Hepatocyte (in vitro differentiated cells): ENCODE results near the gene CAV1. TPM values are rescaled to one million over a fixed set of nuclear protein-coding genes. Genes with fewer than 3 reads are reported as not detected.

ENCODE experiments used
- DNase-seq: peaks from one replicate; pipeline ENCODE4 v3.0.0-alpha.2; 2016; ENCODE audit warnings: low spot score
- H2AFZ ChIP-seq: fragments of 200-600 bp; sonication (generic); 2 replicates; pipeline ENCODE4 v1.6.0; 2016; ENCODE audit warnings: antibody characterized with exemption, mild to moderate bottlenecking
- H3K27ac ChIP-seq: fragments of 200-600 bp; sonication (generic); 2 replicates; pipeline ENCODE4 v1.5.1; 2016; ENCODE audit warnings: mild to moderate bottlenecking
- H3K27me3 ChIP-seq: fragments of 200-600 bp; sonication (generic); 2 replicates; pipeline ENCODE4 v1.6.1; 2016
- H3K36me3 ChIP-seq: fragments of 200-600 bp; sonication (generic); replicated peaks from 2 replicates; pipeline ENCODE4 v1.5.1; 2016; ENCODE audit warnings: low read depth; ENCODE audit not compliant: insufficient read depth
- H3K4me1 ChIP-seq: fragments of 200-600 bp; sonication (generic); 2 replicates; pipeline ENCODE4 v1.5.1; 2016; ENCODE audit warnings: mild to moderate bottlenecking, moderate library complexity; ENCODE audit not compliant: insufficient read depth
- H3K4me2 ChIP-seq: fragments of 200-600 bp; sonication (generic); 2 replicates; pipeline ENCODE4 v1.6.0; 2016
- H3K4me3 ChIP-seq: fragments of 200-600 bp; sonication (generic); 2 replicates; pipeline ENCODE4 v1.5.1; 2016; ENCODE audit warnings: mild to moderate bottlenecking
- H3K79me2 ChIP-seq: fragments of 200-600 bp; sonication (generic); 2 replicates; pipeline ENCODE4 v1.6.0; 2017; ENCODE audit warnings: mild to moderate bottlenecking
- H3K9me2 ChIP-seq: fragments of 200-600 bp; sonication (generic); replicated peaks from 2 replicates; pipeline ENCODE4 v1.6.0; 2017; ENCODE audit warnings: mild to moderate bottlenecking; ENCODE audit not compliant: insufficient read depth
- H3K9me3 ChIP-seq: fragments of 200-600 bp; sonication (generic); 2 replicates; pipeline ENCODE4 v1.5.1; 2016; ENCODE audit warnings: low read depth, mild to moderate bottlenecking
- H4K20me1 ChIP-seq: fragments of 200-600 bp; sonication (generic); 2 replicates; pipeline ENCODE4 v1.6.0; 2016; ENCODE audit warnings: mild to moderate bottlenecking; ENCODE audit not compliant: insufficient read depth, poor library complexity, severe bottlenecking
- EZH2 ChIP-seq: fragments of 200-600 bp; sonication (generic); IDR thresholded peaks from 2 replicates; pipeline ENCODE4 v1.6.1; 2016; ENCODE audit warnings: antibody characterized with exemption, mild to moderate bottlenecking, borderline replicate concordance
- EZH2phosphoT487 ChIP-seq: fragments of 200-600 bp; sonication (generic); IDR thresholded peaks from one replicate; pipeline ENCODE4 v1.6.1; 2018; ENCODE audit warnings: antibody characterized with exemption, mild to moderate bottlenecking, low read depth, moderate library complexity; ENCODE audit not compliant: unreplicated experiment, severe bottlenecking
- WGBS: methylation state at CpG from one replicate; pipeline ENCODE4 v1.1.6; 2016; ENCODE audit warnings: low lambda C conversion rate; ENCODE audit errors: missing lambda C conversion rate; 5-methylcytosine and 5-hydroxymethylcytosine counted together
- polyA plus RNA-seq: library from polyadenylated mRNA; unstranded; fragments of >200 nt; fragmentation: Nextera tagmentation; extraction: Ambion mirVana; gene quantifications from 2 replicates; pipeline ENCODE4 v1.2.1, GENCODE V29; 2016
- total RNA-seq: library from RNA; depleted of rRNA; stranded (reverse); fragments of >200 nt; gene quantifications from 2 replicates; pipeline ENCODE4 v1.2.3, GENCODE V29; 2014
- TF ChIP-seq, protein P1 (sequence below): fragments of 200-600 bp; sonication (generic); IDR thresholded peaks from 2 replicates; pipeline ENCODE4 v1.5.1; 2016; ENCODE audit warnings: antibody characterized with exemption, mild to moderate bottlenecking; ENCODE audit not compliant: poor library complexity

The CAV1 gene
- total and polyA plus RNA-seq, 2 experiments from 2014 or later: 36.0 to 43.3 TPM

DNA sequence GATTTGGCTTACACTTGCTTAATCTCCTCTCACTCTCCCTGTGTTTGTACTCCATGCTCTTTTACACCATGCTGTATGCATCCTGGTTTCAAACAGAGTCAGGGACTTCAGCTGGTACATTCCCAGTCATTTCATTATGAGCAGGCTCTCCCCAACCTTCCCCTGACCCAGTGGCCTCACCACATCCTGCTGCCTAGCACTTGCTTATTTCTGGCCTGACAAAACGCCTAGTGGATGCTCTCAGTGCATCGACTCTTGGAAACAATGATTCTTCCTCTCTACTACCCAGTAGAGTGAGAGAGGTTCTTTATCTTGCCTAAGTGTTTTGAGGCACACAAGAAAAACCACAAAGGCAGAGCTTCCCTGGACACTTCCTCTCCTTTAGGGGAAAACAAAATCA is 63.4 kb downstream of the CAV1 start:
- Histone ChIP-seq H3K9me3 (no peaks in the 10 kb centered on the region), H3K27me3 (no peaks in the 10 kb centered on the region), H3K9me2 (no peaks in the 10 kb centered on the region), H3K36me3 (no peaks in the 10 kb centered on the region), H3K27ac (no peak overlapping the region), H3K4me3 (no peak overlapping the region), H2AFZ (no peak overlapping the region), H3K4me2 (no peak overlapping the region), H3K79me2 (no peaks in the 10 kb centered on the region), H3K4me1 (peaks cover 14% of the 10 kb centered on the region), H4K20me1 (no peaks in the 10 kb centered on the region)
- no peak for DNase-seq
- 64% methylated on average over 2 of the region's 2 CpGs for WGBS
- TF ChIP-seq EZH2phosphoT487 (no peak), EZH2 (no peak)
- TF ChIP-seq, protein P1, sequence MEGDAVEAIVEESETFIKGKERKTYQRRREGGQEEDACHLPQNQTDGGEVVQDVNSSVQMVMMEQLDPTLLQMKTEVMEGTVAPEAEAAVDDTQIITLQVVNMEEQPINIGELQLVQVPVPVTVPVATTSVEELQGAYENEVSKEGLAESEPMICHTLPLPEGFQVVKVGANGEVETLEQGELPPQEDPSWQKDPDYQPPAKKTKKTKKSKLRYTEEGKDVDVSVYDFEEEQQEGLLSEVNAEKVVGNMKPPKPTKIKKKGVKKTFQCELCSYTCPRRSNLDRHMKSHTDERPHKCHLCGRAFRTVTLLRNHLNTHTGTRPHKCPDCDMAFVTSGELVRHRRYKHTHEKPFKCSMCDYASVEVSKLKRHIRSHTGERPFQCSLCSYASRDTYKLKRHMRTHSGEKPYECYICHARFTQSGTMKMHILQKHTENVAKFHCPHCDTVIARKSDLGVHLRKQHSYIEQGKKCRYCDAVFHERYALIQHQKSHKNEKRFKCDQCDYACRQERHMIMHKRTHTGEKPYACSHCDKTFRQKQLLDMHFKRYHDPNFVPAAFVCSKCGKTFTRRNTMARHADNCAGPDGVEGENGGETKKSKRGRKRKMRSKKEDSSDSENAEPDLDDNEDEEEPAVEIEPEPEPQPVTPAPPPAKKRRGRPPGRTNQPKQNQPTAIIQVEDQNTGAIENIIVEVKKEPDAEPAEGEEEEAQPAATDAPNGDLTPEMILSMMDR: no peak

DNA sequence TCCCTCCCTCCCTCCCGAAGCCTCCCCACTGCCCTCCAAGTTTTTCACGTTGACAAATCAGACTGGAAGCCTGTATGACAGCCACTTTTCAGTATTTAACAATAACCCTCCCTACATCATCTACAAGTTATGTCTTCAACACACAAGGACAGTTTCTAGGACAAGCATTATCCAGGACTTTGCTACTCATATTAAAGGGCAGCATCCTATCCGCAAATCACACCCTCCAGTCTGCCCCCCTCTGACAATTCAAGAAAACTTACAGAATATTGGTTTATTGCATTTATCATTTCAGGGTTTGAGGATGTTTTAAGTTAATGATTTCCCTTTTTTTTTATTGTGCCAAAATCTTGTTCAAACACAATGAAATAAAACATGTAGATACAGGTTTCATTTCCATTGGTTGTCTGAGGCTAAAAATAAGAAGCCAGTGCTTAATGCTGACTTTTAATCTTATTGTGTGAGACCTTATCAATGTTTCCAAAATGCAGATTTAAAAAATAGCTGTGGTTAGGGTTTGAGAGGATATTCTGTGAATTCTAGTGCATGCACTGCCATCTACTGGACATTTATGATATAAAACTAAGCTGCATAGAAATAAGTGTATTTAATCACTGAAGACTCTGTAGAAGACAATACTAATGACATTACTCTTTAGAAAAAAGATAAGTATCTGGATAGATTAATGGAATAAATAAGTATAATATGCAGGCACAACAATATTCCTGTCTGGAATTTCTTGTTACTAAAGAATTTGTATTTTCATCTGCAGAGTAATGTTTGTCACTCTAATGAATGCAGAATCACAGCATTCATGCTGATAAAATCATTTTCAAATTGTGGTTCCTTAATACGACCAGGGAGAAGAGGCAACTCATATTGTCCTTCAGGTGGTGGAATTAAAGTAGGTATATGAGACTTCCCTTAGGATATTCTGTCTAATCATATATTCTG is 64.1 kb downstream of the CAV1 start:
- DNase-seq: peak; percentile 72
- no peak for TF ChIP-seq EZH2phosphoT487
- TF ChIP-seq, protein P1: peak; percentile 79
- H3K4me2 ChIP-seq: no peak overlapping the region
- no peaks in the 10 kb centered on the region for H3K9me3 ChIP-seq
- no peak overlapping the region for H2AFZ ChIP-seq
- no peaks in the 10 kb centered on the region for H3K27me3 ChIP-seq
- 33% methylated on average over 4 of the region's 4 CpGs for WGBS
- H3K36me3 ChIP-seq: no peaks in the 10 kb centered on the region
- no peaks in the 10 kb centered on the region for H3K79me2 ChIP-seq
- H4K20me1 ChIP-seq: no peaks in the 10 kb centered on the region
- H3K27ac ChIP-seq: no peak overlapping the region
- no peak overlapping the region for H3K4me3 ChIP-seq
- peaks cover 21% of the 10 kb centered on the region for H3K4me1 ChIP-seq
- H3K9me2 ChIP-seq: no peaks in the 10 kb centered on the region

DNA sequence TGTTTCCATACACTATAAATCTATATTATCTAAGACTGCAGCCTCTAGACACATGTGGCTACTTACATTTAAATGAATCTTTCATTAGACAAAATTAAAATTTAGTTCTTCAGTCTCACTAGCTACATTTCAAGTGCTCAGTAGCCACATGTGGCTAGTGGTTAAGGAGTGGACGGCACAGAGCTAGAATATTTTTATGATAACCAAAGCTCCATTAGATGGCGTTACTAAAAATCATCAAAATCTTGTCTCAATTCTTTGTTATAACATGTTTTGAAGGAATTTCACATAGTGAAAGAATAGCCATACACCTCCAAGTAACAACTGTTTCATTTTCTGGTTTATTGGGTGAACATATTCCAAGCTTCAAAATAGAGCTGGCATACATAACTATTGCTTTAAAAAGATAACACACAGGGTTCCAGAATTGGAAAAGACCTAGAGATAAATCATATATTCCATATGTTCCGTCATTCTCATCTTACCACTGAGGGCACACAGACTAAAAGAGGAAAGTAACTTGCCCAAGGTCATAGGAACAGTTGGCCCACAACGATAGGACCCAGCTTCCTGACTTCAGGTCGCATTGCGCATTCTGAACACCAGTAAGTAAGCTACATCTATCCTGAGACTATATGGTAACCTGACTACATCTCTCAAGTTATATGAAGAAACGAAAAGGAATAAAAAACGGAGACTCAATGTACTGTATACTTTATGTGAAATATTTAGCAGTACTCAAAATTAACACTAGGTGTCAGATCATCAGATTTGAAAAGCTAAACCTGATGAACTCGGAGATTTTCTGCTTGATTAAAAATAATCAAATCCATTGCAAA is 66.6 kb downstream of the CAV1 start:
- H3K4me3 ChIP-seq: no peak overlapping the region
- whole genome bisulfite sequencing: 69% methylated on average over 9 of the region's 9 CpGs
- no peaks in the 10 kb centered on the region for H4K20me1 ChIP-seq
- no peak overlapping the region for H2AFZ ChIP-seq
- H3K9me3 ChIP-seq: no peaks in the 10 kb centered on the region
- TF ChIP-seq EZH2 (no peak), EZH2phosphoT487 (no peak)
- TF ChIP-seq, protein P1: peak; percentile 62
- peak overlapping the region; percentile 14 for H3K4me2 ChIP-seq
- peaks cover 22% of the 10 kb centered on the region for H3K4me1 ChIP-seq
- H3K27ac ChIP-seq: no peak overlapping the region
- H3K27me3 ChIP-seq: no peaks in the 10 kb centered on the region
- no peaks in the 10 kb centered on the region for H3K9me2 ChIP-seq
- peak; percentile 30 for DNase-seq
- no peaks in the 10 kb centered on the region for H3K79me2 ChIP-seq
- H3K36me3 ChIP-seq: no peaks in the 10 kb centered on the region
